H1 (cell line): ENCODE measurements around the gene FGR. TPM values are rescaled to one million over a fixed set of nuclear protein-coding genes. Genes with fewer than 3 reads are reported as not detected.

Source experiments
- SIN3A ChIP-seq, 2 experiments: IDR thresholded peaks in 1 of 2; conservative IDR thresholded peaks in 1 of 2; 2 replicates each; pipeline ENCODE4 v1.6.1; 2011 to 2012; ENCODE audit warnings: low read length in 2 of 2, improper control_type of control experiment in 1 of 2, low read depth in 1 of 2, mild to moderate bottlenecking in 1 of 2
- polyA plus RNA-seq, 7 experiments: library from polyadenylated mRNA; depleted of rRNA in 3 of 7; stranded (reverse) in 5 of 7; unstranded in 2 of 7; fragments of >200 nt in 5 of 7; fragments of 200-250 nt in 2 of 7; gene quantifications; 1 replicate in 5 of 7; 2 replicates in 1 of 7; 4 replicates in 1 of 7; pipeline versions ENCODE4 v1.2.1 to v1.2.3, GENCODE V29; 2011 to 2013; ENCODE audit warnings: missing spikeins in 2 of 7, mixed read lengths in 2 of 7
- total RNA-seq: library from RNA; stranded (reverse); fragmentation: NEBNext Ultra II Directional; extraction: Animal tissue kit (Norgen Biotek cat#: 25700); gene quantifications from 2 replicates; pipeline ENCODE4 v1.2.1, GENCODE V29; 2021
- TF ChIP-seq, protein P1 (sequence below): IDR thresholded peaks from 2 replicates; pipeline ENCODE4 v1.6.1; 2012; ENCODE audit warnings: inconsistent platforms

Gene FGR
- total and polyA plus RNA-seq, 2 of the 8 experiments (the other 6 are each of a cell fraction or from before 2014, with no cell fraction given): 0.22 to 0.95 TPM

DNA sequence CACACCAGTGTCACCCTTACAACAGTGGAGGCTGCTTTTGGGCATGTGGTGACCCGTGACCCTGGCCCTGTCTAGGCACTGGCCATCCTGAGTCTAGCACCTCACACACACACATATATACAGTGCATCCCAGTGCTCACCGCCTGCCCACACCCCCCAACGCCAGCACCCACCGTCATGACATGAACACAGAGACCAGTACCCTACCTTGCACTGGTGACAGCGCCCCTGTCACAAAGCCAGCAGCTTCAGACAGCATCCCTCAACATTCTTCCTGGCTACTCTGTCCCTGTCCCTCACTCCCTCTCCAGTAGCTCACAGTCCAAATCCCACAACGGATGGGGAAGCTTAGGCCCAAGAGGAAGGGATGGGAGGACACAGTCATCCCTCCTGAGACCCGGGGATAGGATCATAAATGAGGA is 58.2 kb downstream of the FGR start (continued):
- TF ChIP-seq, protein P1, sequence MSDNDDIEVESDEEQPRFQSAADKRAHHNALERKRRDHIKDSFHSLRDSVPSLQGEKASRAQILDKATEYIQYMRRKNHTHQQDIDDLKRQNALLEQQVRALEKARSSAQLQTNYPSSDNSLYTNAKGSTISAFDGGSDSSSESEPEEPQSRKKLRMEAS: no peak
- no peak for TF ChIP-seq SIN3A (conservative IDR thresholded peaks at IDR 0.05 in 1 of 2, IDR thresholded peaks at IDR 0.05 in 1 of 2; ENCODE audit: low read depth in 1 of 2, low read length in 2 of 2)
